SK-N-SH (cell line): Measurements from ENCODE around the gene SELPLG. TPM values are rescaled to one million over a fixed set of nuclear protein-coding genes. Genes with fewer than 3 reads are reported as not detected.

Source experiments
- CTCF ChIA-PET: fragments of 300-600, 350-600 bp; formaldehyde crosslinking; extraction: SDS; loops from one replicate; lab custom pipeline; 2021; lab: Yijun Ruan, JAX
- POLR2A ChIA-PET: fragments of 350-600 bp; sonication (Branson Sonifier 250); formaldehyde crosslinking; extraction: SDS; loops from one replicate; lab custom pipeline; 2020; ENCODE audit warnings: antibody characterized with exemption, inconsistent platforms; lab: Yijun Ruan, JAX
- DNase-seq: peaks from one replicate; pipeline ENCODE4 v3.0.0; 2012
- H2AFZ ChIP-seq: fragments of 200-600 bp; sonication (generic); 2 replicates; pipeline ENCODE4 v1.8.1; 2016; ENCODE audit warnings: antibody characterized with exemption, mild to moderate bottlenecking, low read depth
- H3F3A ChIP-seq: fragments of 200-600 bp; sonication (generic); replicated peaks from 2 replicates; pipeline ENCODE3; 2016; ENCODE audit warnings: antibody characterized with exemption, mild to moderate bottlenecking; ENCODE audit not compliant: insufficient read depth
- H3K27ac ChIP-seq, 2 experiments: fragments of 200-500 bp in 1 of 2; fragments of 200-600 bp in 1 of 2; sonication (Bioruptor generic) in 1 of 2; sonication (generic), shearing (Covaris generic) in 1 of 2; 2 replicates each; pipeline versions ENCODE4 v1.5.1 to v1.6.1; 2014 to 2016; ENCODE audit warnings: low read depth in 2 of 2, inconsistent platforms in 1 of 2, low read length in 1 of 2, mild to moderate bottlenecking in 1 of 2, mixed read lengths in 1 of 2
- H3K27me3 ChIP-seq: fragments of 200-600 bp; sonication (generic), shearing (Covaris generic); 2 replicates; pipeline ENCODE4 v1.6.1; 2016; ENCODE audit warnings: mixed run types; ENCODE audit not compliant: insufficient read depth
- H3K36me3 ChIP-seq, 2 experiments: fragments of 200-500 bp in 1 of 2; fragments of 200-600 bp in 1 of 2; sonication (Bioruptor generic) in 1 of 2; sonication (generic) in 1 of 2; replicated peaks in 1 of 2; 2 replicates each; pipeline versions ENCODE3 to v1.5.1; 2014 to 2016; ENCODE audit warnings: low read length in 1 of 2, mild to moderate bottlenecking in 1 of 2; ENCODE audit not compliant: insufficient read depth in 2 of 2, control insufficient read depth in 1 of 2
- H3K4me1 ChIP-seq, 2 experiments: fragments of 200-500 bp in 1 of 2; fragments of 200-600 bp in 1 of 2; sonication (Bioruptor generic) in 1 of 2; sonication (generic), shearing (Covaris generic) in 1 of 2; 2 replicates each; pipeline versions ENCODE4 v1.5.1 to v1.6.1; 2014 to 2016; ENCODE audit warnings: low read depth in 1 of 2, low read length in 1 of 2, mixed run types in 1 of 2; ENCODE audit not compliant: insufficient read depth in 2 of 2, control insufficient read depth in 1 of 2
- H3K4me2 ChIP-seq: fragments of 200-600 bp; sonication (generic), shearing (Covaris generic); 2 replicates; pipeline ENCODE4 v1.6.1; 2017; ENCODE audit warnings: mixed run types
- H3K4me3 ChIP-seq, 2 experiments: fragments of 200-500 bp in 1 of 2; fragments of 200-600 bp in 1 of 2; sonication (Bioruptor generic) in 1 of 2; sonication (generic), shearing (Covaris generic) in 1 of 2; 2 replicates each; pipeline versions ENCODE4 v1.5.1 to v1.8.1; 2014 to 2016; ENCODE audit warnings: low read depth in 2 of 2, inconsistent platforms in 1 of 2, low read length in 1 of 2, mild to moderate bottlenecking in 1 of 2, mixed read lengths in 1 of 2, moderate library complexity in 1 of 2
- H3K79me2 ChIP-seq: fragments of 200-600 bp; sonication (generic); 2 replicates; pipeline ENCODE4 v1.8.1; 2017; ENCODE audit warnings: mild to moderate bottlenecking; ENCODE audit not compliant: insufficient read depth
- H3K9ac ChIP-seq: fragments of 200-600 bp; sonication (generic); 2 replicates; pipeline ENCODE4 v1.6.1; 2017; ENCODE audit warnings: mixed run types
- H3K9me2 ChIP-seq: fragments of 200-600 bp; sonication (generic); 2 replicates; pipeline ENCODE4 v1.6.1; 2017; ENCODE audit warnings: mixed run types
- H3K9me3 ChIP-seq: fragments of 200-600 bp; sonication (generic); 2 replicates; pipeline ENCODE4 v1.6.1; 2017; ENCODE audit warnings: mixed run types, mild to moderate bottlenecking, moderate library complexity
- H4K20me1 ChIP-seq: fragments of 200-600 bp; sonication (generic); 2 replicates; pipeline ENCODE4 v1.6.1; 2017; ENCODE audit warnings: mild to moderate bottlenecking, mixed run types; ENCODE audit not compliant: insufficient read depth
- FOXJ3 ChIP-seq: sonication (generic); formaldehyde crosslinking; IDR thresholded peaks from 2 replicates; pipeline ENCODE4 v1.5.1; 2020; ENCODE audit warnings: mild to moderate bottlenecking, missing genetic modification reagents
- MXI1 ChIP-seq: IDR thresholded peaks from 2 replicates; pipeline ENCODE4 v1.6.1; 2012; ENCODE audit warnings: mild to moderate bottlenecking, low read depth, low read length, improper control_type of control experiment
- RCOR1 ChIP-seq: fragments of 150-350 bp; IDR thresholded peaks from 2 replicates; pipeline ENCODE4 v1.6.1; 2017; ENCODE audit warnings: antibody characterized with exemption, low read length
- TAF1 ChIP-seq: IDR thresholded peaks from 2 replicates; pipeline ENCODE4 v1.6.1; 2012; ENCODE audit warnings: low read depth, mild to moderate bottlenecking, low read length, moderate library complexity, borderline replicate concordance
- YY1 ChIP-seq: IDR thresholded peaks from 2 replicates; pipeline ENCODE4 v1.4.0; 2012; ENCODE audit warnings: low read depth, mild to moderate bottlenecking
- WGBS: methylation state at CpG from one replicate; pipeline ENCODE4 v1.1.6; 2017; ENCODE audit warnings: low lambda C conversion rate; 5-methylcytosine and 5-hydroxymethylcytosine counted together
- polyA plus RNA-seq, 3 experiments: library from polyadenylated mRNA; depleted of rRNA; stranded (reverse); fragments of >200 nt; gene quantifications; 2 replicates each; pipeline ENCODE4 v1.2.3, GENCODE V29; 2012
- TF ChIP-seq, protein P1 (sequence below): IDR thresholded peaks from 2 replicates; pipeline ENCODE4 v1.6.1; 2012; ENCODE audit warnings: mild to moderate bottlenecking, low read depth, low read length, moderate library complexity

The SELPLG gene
- polyA plus RNA-seq, 1 of the 3 experiments (the other 2 are of a cell fraction), result 2.8 TPM

GRCh38 chr12:108606492-108606891 is 27.2 kb downstream of the SELPLG start:
- WGBS, result 76% methylated on average over 9 of the region's 9 CpGs
- Histone ChIP-seq H3K9me2 (no peaks in the 10 kb centered on the region), H3K9ac (no peak overlapping the region), H3K4me3 (no peak overlapping the region), H4K20me1 (no peaks in the 10 kb centered on the region), H2AFZ (no peak overlapping the region), H3K79me2 (no peaks in the 10 kb centered on the region), H3K4me2 (no peak overlapping the region), H3K27me3 (no peaks in the 10 kb centered on the region)
- POLR2A ChIA-PET, result no interaction called here
- CTCF ChIA-PET, result interaction anchor here (7.2 to 19.2 kb wide), 2 partner anchors 11 to 40 kb away, joined by 63 to 503 read pairs; partner anchors contain the start of genes ISCU and SART3
- TF ChIP-seq FOXJ3 (CRISPR knock-in tag) (0 out of 2 replicates have a peak, but pooled peaks have one; percentile 27), RCOR1 (peak; percentile 35; the same call in 1 of the 2 replicates), TAF1 (no peak), MXI1 (peak; percentile 82; the same call in 1 of the 2 replicates)
- TF ChIP-seq, protein P1, sequence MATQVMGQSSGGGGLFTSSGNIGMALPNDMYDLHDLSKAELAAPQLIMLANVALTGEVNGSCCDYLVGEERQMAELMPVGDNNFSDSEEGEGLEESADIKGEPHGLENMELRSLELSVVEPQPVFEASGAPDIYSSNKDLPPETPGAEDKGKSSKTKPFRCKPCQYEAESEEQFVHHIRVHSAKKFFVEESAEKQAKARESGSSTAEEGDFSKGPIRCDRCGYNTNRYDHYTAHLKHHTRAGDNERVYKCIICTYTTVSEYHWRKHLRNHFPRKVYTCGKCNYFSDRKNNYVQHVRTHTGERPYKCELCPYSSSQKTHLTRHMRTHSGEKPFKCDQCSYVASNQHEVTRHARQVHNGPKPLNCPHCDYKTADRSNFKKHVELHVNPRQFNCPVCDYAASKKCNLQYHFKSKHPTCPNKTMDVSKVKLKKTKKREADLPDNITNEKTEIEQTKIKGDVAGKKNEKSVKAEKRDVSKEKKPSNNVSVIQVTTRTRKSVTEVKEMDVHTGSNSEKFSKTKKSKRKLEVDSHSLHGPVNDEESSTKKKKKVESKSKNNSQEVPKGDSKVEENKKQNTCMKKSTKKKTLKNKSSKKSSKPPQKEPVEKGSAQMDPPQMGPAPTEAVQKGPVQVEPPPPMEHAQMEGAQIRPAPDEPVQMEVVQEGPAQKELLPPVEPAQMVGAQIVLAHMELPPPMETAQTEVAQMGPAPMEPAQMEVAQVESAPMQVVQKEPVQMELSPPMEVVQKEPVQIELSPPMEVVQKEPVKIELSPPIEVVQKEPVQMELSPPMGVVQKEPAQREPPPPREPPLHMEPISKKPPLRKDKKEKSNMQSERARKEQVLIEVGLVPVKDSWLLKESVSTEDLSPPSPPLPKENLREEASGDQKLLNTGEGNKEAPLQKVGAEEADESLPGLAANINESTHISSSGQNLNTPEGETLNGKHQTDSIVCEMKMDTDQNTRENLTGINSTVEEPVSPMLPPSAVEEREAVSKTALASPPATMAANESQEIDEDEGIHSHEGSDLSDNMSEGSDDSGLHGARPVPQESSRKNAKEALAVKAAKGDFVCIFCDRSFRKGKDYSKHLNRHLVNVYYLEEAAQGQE, result no peak
- TF ChIP-seq, all 33 proteins: peak for 3
- Histone ChIP-seq H3K27ac (peak overlapping the region in 1 of 2 experiments; percentile 29; a peak in 2 of 4 replicates), H3K9me3 (no peaks in the 10 kb centered on the region), H3F3A (peaks cover 4% of the 10 kb centered on the region), H3K36me3 (no peaks in the 10 kb centered on the region), H3K4me1 (peaks cover 7 to 21% of the 10 kb centered on the region in 2 experiments; a peak in 3 of 4 replicates)
- peak; percentile 67 for DNase-seq

- Histone ChIP-seq H3K4me1 (peaks cover 7 to 21% of the 10 kb centered on the region in 2 experiments; a peak in 3 of 4 replicates), H3K9me3 (no peaks in the 10 kb centered on the region), H3K27ac (peak overlapping the region in 1 of 2 experiments; percentile 29; a peak in 2 of 4 replicates), H3K79me2 (no peaks in the 10 kb centered on the region), H4K20me1 (no peaks in the 10 kb centered on the region), H3K27me3 (no peaks in the 10 kb centered on the region), H2AFZ (no peak overlapping the region), H3K9me2 (no peaks in the 10 kb centered on the region), H3K4me2 (no peak overlapping the region), H3K9ac (no peak overlapping the region), H3F3A (peaks cover 4% of the 10 kb centered on the region), H3K4me3 (no peak overlapping the region), H3K36me3 (no peaks in the 10 kb centered on the region)
- 88% methylated on average over 4 of the region's 4 CpGs for WGBS
- DNase-seq, result no peak
- POLR2A ChIA-PET, result interaction anchor here (1.1 kb wide), 1 partner anchor 11 kb away, joined by 3 read pairs; no protein-coding TSS in a partner anchor
- TF ChIP-seq RCOR1 (no peak), YY1 (no peak), MXI1 (no peak)
- CTCF ChIA-PET, result interaction anchor here (7.2 to 19.2 kb wide), 2 partner anchors 12 to 39 kb away, joined by 63 to 503 read pairs; partner anchors contain the start of genes ISCU and SART3
Observed at GRCh38 chr12:108605690-108606406, 27.8 kb downstream of the SELPLG start.
